Thyroid gland (tissue), 4 donors: ENCODE measurements around the gene PSMA8. TPM values are rescaled to one million over a fixed set of nuclear protein-coding genes. Genes with fewer than 3 reads are reported as not detected.

ENCODE experiments used
- DNase-seq, 2 donors: peaks; one replicate each; pipeline ENCODE4 v3.0.0-alpha.2; 2019
- H3K27ac ChIP-seq, 3 donors: fragments of 200-600 bp; sonication (generic); 1 replicate in 2 of 3; 2 replicates in 1 of 3; pipeline ENCODE4 v1.5.1; 2016 to 2019; ENCODE audit warnings: mild to moderate bottlenecking in 1 of 3, moderate library complexity in 1 of 3
- H3K27me3 ChIP-seq: fragments of 200-600 bp; sonication (generic); one replicate; pipeline ENCODE4 v1.5.1; 2019
- H3K36me3 ChIP-seq, 2 donors: fragments of 200-600 bp; sonication (generic); one replicate each; pipeline ENCODE4 v1.5.1; 2016 to 2019
- H3K4me1 ChIP-seq, 2 donors: fragments of 200-600 bp; sonication (generic); one replicate each; pipeline ENCODE4 v1.5.1; 2017 to 2019
- H3K4me3 ChIP-seq, 3 donors: fragments of 200-600 bp; sonication (generic); replicated peaks in 1 of 3; 1 replicate in 2 of 3; 2 replicates in 1 of 3; pipeline ENCODE4 v1.5.1; 2016; ENCODE audit warnings: mild to moderate bottlenecking in 1 of 3
- H3K9me3 ChIP-seq: fragments of 200-600 bp; sonication (generic); one replicate; pipeline ENCODE4 v1.5.1; 2017
- CTCF ChIP-seq, 6 experiments: fragments of 200-600 bp in 3 of 6; fragments of 450-650 bp in 3 of 6; sonication (generic) in 3 of 6; IDR thresholded peaks; one replicate each; pipeline ENCODE4 v1.5.1; 2016 to 2019; ENCODE audit warnings: antibody characterized with exemption in 6 of 6, mild to moderate bottlenecking in 2 of 6, inconsistent platforms in 1 of 6, moderate library complexity in 1 of 6
- POLR2A ChIP-seq, 2 donors: fragments of 450-650 bp; IDR thresholded peaks; one replicate each; pipeline ENCODE4 v1.6.1; 2017; ENCODE audit warnings: antibody characterized with exemption in 2 of 2, mild to moderate bottlenecking in 2 of 2, moderate library complexity in 1 of 2
- WGBS, 2 donors: methylation state at CpG; one replicate each; pipeline ENCODE4 v1.1.5; 2017; 5-methylcytosine and 5-hydroxymethylcytosine counted together
- intact Hi-C: fragments of 100-400 bp; cut with DNase I; formaldehyde crosslinking; loops from one replicate; pipeline ENCODE4 v1.15.1; 2023
- total RNA-seq, 4 donors: library from RNA; depleted of rRNA; stranded (reverse); fragments of >200 nt; gene quantifications; one replicate each; pipeline ENCODE4 v1.2.3, GENCODE V29; 2016

PSMA8 gene
- total RNA-seq, 4 donors from 2014 or later, result 0.40 TPM; not detected in 3

GRCh38 chr18:26207937-26208336, 74.3 kb downstream of the PSMA8 start:
- Histone ChIP-seq H3K4me1 (peaks cover 9 to 18% of the 10 kb centered on the region in 2 donors), H3K4me3 (no peak overlapping the region), H3K27me3 (no peaks in the 10 kb centered on the region), H3K27ac (no peak overlapping the region), H3K36me3 (no peaks in the 10 kb centered on the region), H3K9me3 (no peaks in the 10 kb centered on the region)
- no peak for DNase-seq
- intact Hi-C loops, result no loop called here
- TF ChIP-seq CTCF (IDR thresholded peaks at IDR 0.05), result no peak
- TF ChIP-seq POLR2A (IDR thresholded peaks at IDR 0.05), result no peak
- WGBS, 2 donors, result 91 to 92% methylated on average over 3 of the region's 3 CpGs

- H3K9me3 ChIP-seq, result no peaks in the 10 kb centered on the region
Measured at GRCh38 chr18:26208977-26209376, 75.3 kb downstream of the PSMA8 start.

GRCh38 chr18:26210147-26210546, 76.5 kb downstream of the PSMA8 start:
- WGBS, 2 donors, result 91 to 96% methylated on average over 4 of the region's 4 CpGs

More at GRCh38 chr18:26208977-26209376, 75.3 kb downstream of the PSMA8 start:
- intact Hi-C loops, result no loop called here
- peak overlapping the region in 2 of 3 donors; percentile 39 to 40 for H3K27ac ChIP-seq
- TF ChIP-seq CTCF (IDR thresholded peaks at IDR 0.05), result no peak
- TF ChIP-seq POLR2A (IDR thresholded peaks at IDR 0.05), result no peak
- peaks cover 9 to 18% of the 10 kb centered on the region in 2 donors for H3K4me1 ChIP-seq
- whole genome bisulfite sequencing, 2 donors, result 37 to 66% methylated on average over 2 of the region's 2 CpGs
- H3K4me3 ChIP-seq, result no peak overlapping the region
- H3K36me3 ChIP-seq, result no peaks in the 10 kb centered on the region
- DNase-seq, result peak; percentile 40 to 53
- H3K27me3 ChIP-seq, result no peaks in the 10 kb centered on the region

GRCh38 chr18:26215247-26215970, 81.7 kb downstream of the PSMA8 start:
- Histone ChIP-seq H3K27ac (no peak overlapping the region), H3K36me3 (no peaks in the 10 kb centered on the region), H3K4me1 (no peaks in the 10 kb centered on the region), H3K4me3 (no peak overlapping the region), H3K9me3 (no peaks in the 10 kb centered on the region), H3K27me3 (no peaks in the 10 kb centered on the region)
- intact Hi-C loops, result no loop called here
- DNase-seq, result no peak
- 85 to 86% methylated on average over 7 of the region's 7 CpGs for WGBS, 2 donors
- TF ChIP-seq CTCF (IDR thresholded peaks at IDR 0.05) (no peak), POLR2A (IDR thresholded peaks at IDR 0.05) (no peak)

More at GRCh38 chr18:26210147-26210546, 76.5 kb downstream of the PSMA8 start:
- no peak for TF ChIP-seq POLR2A (IDR thresholded peaks at IDR 0.05)
- TF ChIP-seq CTCF (IDR thresholded peaks at IDR 0.05), result no peak
- H3K27me3 ChIP-seq, result no peaks in the 10 kb centered on the region
- H3K27ac ChIP-seq, result no peak overlapping the region
- H3K9me3 ChIP-seq, result no peaks in the 10 kb centered on the region
- intact Hi-C loops, result no loop called here
- DNase-seq, result no peak
- H3K36me3 ChIP-seq, result no peaks in the 10 kb centered on the region
- H3K4me3 ChIP-seq, result no peak overlapping the region
- H3K4me1 ChIP-seq, result peaks cover 9 to 18% of the 10 kb centered on the region in 2 donors

- H3K4me3 ChIP-seq, result no peak overlapping the region
- WGBS, 2 donors, result 79 to 88% methylated on average over 7 of the region's 7 CpGs
- peaks cover 7% of the 10 kb centered on the region in 2 donors for H3K4me1 ChIP-seq
- no peak for DNase-seq
- intact Hi-C loops, result loop anchor here (10.0 kb wide), 1 partner anchor 130 kb away; the partner anchor contains the start of gene SS18
- H3K36me3 ChIP-seq, result no peaks in the 10 kb centered on the region
- no peaks in the 10 kb centered on the region for H3K9me3 ChIP-seq
- H3K27me3 ChIP-seq, result no peaks in the 10 kb centered on the region
- TF ChIP-seq CTCF (IDR thresholded peaks at IDR 0.05) (no peak), POLR2A (IDR thresholded peaks at IDR 0.05) (no peak)
- H3K27ac ChIP-seq, result no peak overlapping the region
Measured at GRCh38 chr18:26225022-26225693, 91.5 kb downstream of the PSMA8 start.
